Left lobe of liver (tissue), 2 donors: Measurements from ENCODE around the gene WHRN. TPM values are rescaled to one million over a fixed set of nuclear protein-coding genes. Genes with fewer than 3 reads are reported as not detected.

Experiments
- ATAC-seq: fragments of 200-7000 bp; cut with Tn5 transposase; one replicate; pipeline ENCODE4 v1.9.1; 2020; ENCODE audit warnings: mild to moderate bottlenecking, moderate library complexity
- DNase-seq: peaks from one replicate; pipeline ENCODE4 v3.0.0-alpha.2; 2020; ENCODE audit warnings: low spot score
- total RNA-seq: library from RNA; stranded (reverse); gene quantifications from one replicate; pipeline ENCODE4 v1.2.1, GENCODE V29; 2021
- donor health status: DM: no; HTN: no; CAD: no; lungs with moderate emphysema.
- donor health status: DM: no; HTN: yes; CAD: no.

The WHRN gene
- total RNA-seq, 1 donor from 2014 or later, result 2.8 TPM

GRCh38 chr9:114451707-114452031, 53.6 kb downstream of the WHRN start:
- ATAC-seq (no peak), DNase-seq (no peak)

- ATAC-seq (no peak), DNase-seq (no peak)
Observed at GRCh38 chr9:114450833-114451706, 54.2 kb downstream of the WHRN start.

DNA sequence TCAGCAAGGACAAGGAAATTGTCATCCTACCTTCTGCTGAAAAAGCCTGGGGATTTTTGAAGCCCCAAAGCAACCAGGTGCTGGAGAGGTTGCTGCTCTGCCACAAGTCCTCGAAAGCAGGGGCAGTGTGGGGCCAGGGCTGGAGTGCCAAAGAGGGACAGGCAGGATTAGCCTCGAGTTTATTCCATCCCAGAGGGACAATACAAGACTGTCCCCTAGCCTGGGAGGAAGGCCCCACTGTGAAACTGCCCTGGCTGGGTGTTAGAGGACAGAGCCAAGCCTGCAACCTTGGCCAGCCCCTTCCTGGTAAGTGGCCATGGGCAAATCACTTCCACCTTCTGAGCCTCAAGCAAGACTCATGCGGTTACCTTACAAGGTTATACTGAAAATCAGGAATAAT, 55.1 kb downstream of the WHRN start:
- ATAC-seq (no peak), DNase-seq (no peak)

- ATAC-seq, result no peak
Observed at GRCh38 chr9:114449236-114449635, 56.0 kb downstream of the WHRN start.

GRCh38 chr9:114448706-114449105, 56.6 kb downstream of the WHRN start:
- ATAC-seq (no peak), DNase-seq (no peak)

More at GRCh38 chr9:114449236-114449635, 56.0 kb downstream of the WHRN start:
- DNase-seq, result no peak

DNA sequence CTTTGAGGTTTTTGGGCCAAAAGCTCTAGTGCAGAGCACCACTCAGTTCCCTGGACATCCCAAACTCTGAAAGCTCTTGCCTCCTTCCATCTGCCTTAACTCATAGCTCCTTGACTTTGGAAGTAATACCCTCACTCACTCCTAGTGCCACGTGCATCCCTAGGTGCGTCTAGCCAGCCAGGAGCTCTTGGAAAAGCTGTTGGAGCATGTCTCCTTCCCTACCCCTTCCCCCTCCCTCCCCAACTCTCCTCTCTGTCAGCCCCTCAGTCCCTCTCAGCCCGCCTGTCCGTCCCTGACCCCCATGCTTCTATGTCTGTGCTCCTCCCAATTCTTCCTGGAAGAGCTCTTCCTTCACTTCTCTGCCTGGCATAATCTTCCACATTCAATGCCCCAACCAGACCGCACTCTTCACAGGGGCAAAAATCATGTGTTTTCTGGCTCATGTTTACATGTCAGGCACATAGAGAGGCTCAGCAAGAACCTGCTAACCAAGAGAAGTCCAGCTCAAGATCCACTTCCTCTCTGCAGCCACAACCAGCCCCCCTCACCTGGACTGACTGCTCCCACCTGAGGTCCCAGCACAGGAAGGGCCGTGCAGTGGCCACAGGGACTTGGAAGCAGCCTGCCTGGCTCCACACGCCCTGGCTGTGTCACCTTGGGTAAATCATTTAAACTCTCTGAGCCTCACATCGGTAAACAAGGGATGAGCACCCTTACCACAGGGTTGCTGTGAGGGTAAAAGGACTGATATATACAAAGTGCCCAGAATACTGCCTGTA, 58.4 kb downstream of the WHRN start:
- no peak for ATAC-seq
- no peak for DNase-seq

DNA sequence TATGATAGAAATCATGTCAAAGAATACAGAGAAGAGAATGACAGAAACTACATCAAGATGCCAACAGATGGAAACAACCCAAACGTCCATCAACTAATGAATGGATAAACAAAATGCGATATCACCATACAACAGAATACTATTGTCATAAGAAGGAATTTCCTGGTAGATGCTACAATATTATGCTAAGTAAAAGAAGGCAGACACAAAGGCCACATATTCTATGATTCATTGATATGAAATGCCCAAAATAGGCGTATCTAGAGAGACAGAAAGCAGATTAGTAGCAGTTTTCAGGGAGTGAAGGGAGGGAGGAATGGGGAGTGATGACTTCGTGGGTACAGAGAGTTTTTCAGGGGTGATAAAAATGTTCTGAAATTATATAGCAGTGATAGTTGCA, 59.2 kb downstream of the WHRN start:
- ATAC-seq (no peak), DNase-seq (no peak)

DNA sequence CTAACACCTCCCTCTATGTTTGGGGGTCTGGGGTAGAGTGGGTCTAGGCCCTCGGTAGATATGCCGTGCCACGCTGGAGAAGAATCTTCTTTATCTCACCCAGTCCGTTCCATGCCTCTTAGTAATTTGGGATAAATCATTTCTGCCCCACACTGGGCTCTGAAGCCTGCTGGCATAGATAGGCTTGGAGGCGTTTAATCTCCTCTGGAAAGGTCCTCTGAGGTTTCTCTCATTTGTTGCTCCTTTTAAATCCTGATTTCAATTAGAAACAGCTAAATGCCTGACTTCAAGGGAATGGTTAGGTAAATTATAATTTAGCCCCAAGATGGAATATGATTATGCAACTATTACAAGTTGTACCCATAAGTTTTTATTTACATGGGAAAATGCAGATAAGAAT, 59.7 kb downstream of the WHRN start:
- DNase-seq (no peak), ATAC-seq (no peak)

GRCh38 chr9:114442022-114442421, 63.3 kb downstream of the WHRN start:
- no peak for DNase-seq
- no peak for ATAC-seq

DNA sequence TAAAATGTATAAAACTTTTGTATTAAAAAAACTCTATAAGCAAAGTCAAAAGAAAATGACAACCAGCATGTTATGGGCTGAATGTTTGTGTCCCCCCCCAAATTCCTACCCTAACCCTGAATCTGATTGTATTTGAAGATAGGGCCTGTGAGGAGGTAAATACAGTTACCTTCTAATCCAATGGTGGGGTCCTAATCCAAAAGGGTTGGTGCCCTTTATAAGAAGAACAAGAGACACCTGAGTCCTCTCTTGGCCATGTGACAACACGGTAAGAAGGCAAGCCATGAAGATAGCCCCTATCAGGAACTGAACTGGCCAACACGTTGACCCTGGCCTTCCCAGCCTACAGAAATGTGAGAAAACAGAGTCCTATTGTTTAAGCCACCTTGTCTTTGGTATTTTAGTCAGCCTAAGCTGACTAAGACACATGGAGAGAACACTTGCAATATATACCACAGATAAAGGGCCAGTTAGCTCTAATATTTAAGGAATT, 67.8 kb downstream of the WHRN start:
- no peak for DNase-seq
- no peak for ATAC-seq

DNA sequence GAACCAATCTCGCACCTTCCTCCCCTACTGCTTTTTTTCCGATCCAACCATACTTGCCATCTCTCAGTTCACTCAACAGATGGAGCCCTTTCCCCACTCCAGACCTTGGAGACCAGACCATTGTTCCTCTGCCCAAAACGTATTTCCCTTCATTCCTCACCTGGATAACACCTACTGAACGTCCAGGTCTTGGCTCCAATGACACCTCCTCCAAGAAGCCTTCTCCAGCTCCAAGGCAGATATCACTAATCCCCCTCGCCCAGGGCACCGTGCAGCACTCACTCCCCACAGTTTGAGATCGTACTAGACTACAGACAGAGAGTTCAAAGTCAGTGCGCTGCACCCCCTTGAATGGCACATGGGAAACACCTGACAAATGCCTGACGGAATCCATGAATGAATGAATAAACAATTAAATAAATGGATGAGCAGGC, 70.4 kb downstream of the WHRN start:
- DNase-seq (no peak), ATAC-seq (peak; percentile 81)

DNA sequence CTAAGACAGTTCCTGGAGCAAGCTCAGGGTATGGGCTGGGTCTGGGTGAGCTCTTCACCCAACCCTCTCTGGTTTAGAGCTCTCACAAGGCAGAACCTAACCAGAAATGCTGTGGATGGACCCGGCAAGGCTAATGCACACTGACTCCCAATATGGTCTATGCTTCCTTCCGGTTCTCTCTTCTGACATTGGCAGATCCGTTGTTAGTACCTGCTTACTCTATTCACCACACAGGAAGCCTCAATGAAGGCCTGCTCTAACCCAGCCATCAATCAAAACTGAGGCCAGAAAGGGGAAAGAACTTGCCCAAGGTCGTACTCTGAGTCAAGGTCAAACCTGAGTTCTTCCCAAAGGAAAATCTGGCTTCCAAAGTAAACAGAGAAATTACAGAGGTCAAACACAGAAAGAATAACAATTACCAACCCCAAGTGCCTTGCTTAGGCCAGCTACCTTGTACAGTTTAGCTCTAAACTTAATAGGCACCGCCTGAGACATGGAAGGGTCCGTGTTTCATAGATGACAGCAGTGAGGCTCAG, 71.5 kb downstream of the WHRN start:
- DNase-seq (no peak), ATAC-seq (no peak)

GRCh38 chr9:114433086-114433485, 72.2 kb downstream of the WHRN start:
- DNase-seq, result no peak
- ATAC-seq, result no peak

GRCh38 chr9:114432323-114433067, 72.8 kb downstream of the WHRN start:
- no peak for DNase-seq

DNA sequence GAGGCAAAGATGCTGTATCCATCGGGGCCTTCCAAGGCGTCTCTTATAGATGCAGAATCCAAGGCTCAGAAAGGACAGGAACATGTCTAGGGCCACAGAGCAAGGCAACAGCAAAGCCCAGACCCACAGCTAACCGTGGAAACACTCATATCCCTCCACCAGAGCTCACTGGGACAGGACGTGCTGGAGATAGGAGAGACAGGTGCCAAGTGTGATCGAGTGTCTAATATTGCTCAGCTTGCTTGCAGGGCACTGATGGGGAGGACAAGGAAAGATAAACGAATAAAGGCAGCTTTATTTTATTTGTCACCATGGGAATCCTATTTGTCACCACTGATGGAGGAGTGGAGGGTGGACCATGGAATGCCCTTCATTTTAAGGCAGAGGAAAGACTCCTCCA, 73.5 kb downstream of the WHRN start:
- DNase-seq (no peak), ATAC-seq (no peak)

More at GRCh38 chr9:114432323-114433067, 72.8 kb downstream of the WHRN start:
- ATAC-seq, result no peak

GRCh38 chr9:114431003-114431402, 74.3 kb downstream of the WHRN start:
- DNase-seq (no peak), ATAC-seq (no peak)

DNA sequence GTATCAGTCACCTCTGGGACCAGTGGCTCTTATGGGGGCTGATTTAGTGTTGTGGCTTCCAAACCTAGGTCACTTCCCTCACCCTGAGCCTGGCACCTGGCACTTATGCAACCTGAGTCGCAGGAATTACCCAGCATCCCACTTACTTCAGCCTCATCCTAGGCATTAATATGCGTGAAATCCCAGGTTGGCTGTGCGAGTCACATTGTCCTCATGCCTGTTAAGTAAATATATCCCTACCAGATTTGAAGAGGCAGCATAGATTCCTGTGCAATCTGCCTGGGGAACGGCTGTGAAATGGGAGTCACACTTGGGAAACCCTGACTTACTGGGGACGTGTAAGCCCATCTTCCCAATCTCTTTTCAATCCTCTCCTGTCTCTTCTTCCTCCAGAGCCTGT, 74.8 kb downstream of the WHRN start:
- ATAC-seq (no peak), DNase-seq (no peak)

- no peak for DNase-seq
- ATAC-seq, result no peak
Observed at GRCh38 chr9:114429488-114429887, 75.8 kb downstream of the WHRN start.

DNA sequence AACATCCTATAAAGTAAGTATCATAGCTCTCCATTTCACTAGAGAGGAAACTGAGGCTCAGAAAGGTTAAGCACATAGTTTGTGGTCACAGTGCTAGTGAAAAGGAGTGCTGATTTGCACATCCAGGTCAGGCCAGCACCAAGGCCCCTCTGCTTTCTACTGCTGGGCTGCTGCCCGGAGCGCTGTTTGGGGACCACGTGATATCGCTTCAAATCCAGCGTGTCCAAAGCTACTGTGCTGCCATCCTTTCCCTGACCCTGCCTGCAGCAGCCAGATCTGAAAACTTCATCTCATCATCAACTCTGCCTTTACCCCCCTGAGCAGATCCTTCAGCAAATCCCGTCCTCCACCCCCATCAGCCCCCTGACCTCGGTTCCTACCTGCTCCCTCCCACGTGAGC, 76.8 kb downstream of the WHRN start:
- ATAC-seq (no peak), DNase-seq (no peak)

- DNase-seq (no peak), ATAC-seq (no peak)
Observed at GRCh38 chr9:114427644-114428043, 77.6 kb downstream of the WHRN start.
